Natural killer cell (primary cell): ENCODE results near the gene TNP1. TPM values are rescaled to one million over a fixed set of nuclear protein-coding genes. Genes with fewer than 3 reads are reported as not detected.

Experiments used
- ATAC-seq, 3 donors: fragments of 150-1000 bp in 2 of 3; fragments of 200-7000 bp in 1 of 3; cut with Tn5 transposase; 1 replicate in 1 of 3; 2 replicates in 2 of 3; pipeline ENCODE4 v1.10.0; 2021; ENCODE audit warnings: mild to moderate bottlenecking in 2 of 3, moderate library complexity in 2 of 3
- DNase-seq, 2 donors: peaks; one replicate each; pipeline versions ENCODE4 v3.0.0 to v3.0.0-alpha.2; 2013 to 2021; ENCODE audit warnings: mixed read lengths in 1 of 2
- H3K27ac ChIP-seq: one replicate; pipeline ENCODE4 v1.5.1; 2013; ENCODE audit warnings: mild to moderate bottlenecking, low read length
- H3K27me3 ChIP-seq: one replicate; pipeline ENCODE4 v1.6.1; 2013; ENCODE audit warnings: low read length; ENCODE audit not compliant: control insufficient read depth, insufficient read depth
- H3K36me3 ChIP-seq: one replicate; pipeline ENCODE4 v1.6.1; 2013; ENCODE audit warnings: low read length; ENCODE audit not compliant: control insufficient read depth, insufficient read depth
- H3K4me1 ChIP-seq: one replicate; pipeline ENCODE4 v1.6.1; 2013; ENCODE audit warnings: low read length; ENCODE audit not compliant: control insufficient read depth, insufficient read depth
- H3K4me3 ChIP-seq: one replicate; pipeline ENCODE4 v1.5.1; 2013; ENCODE audit warnings: low read length
- H3K9me3 ChIP-seq: one replicate; pipeline ENCODE4 v1.6.1; 2013; ENCODE audit warnings: low read length; ENCODE audit not compliant: control insufficient read depth, insufficient read depth
- H3K27ac Mint-ChIP-seq, 2 donors: one replicate each; pipeline ENCODE4 v1.8.0; 2022; ENCODE audit warnings: mild to moderate bottlenecking in 2 of 2, mixed read lengths in 2 of 2, moderate library complexity in 1 of 2
- H3K27me3 Mint-ChIP-seq, 2 donors: one replicate each; pipeline ENCODE4 v1.8.0; 2022; ENCODE audit warnings: low read depth in 2 of 2, mixed read lengths in 2 of 2
- H3K36me3 Mint-ChIP-seq: one replicate; pipeline ENCODE4 v1.8.0; 2022; ENCODE audit warnings: mixed read lengths
- H3K4me1 Mint-ChIP-seq, 2 donors: one replicate each; pipeline ENCODE4 v1.8.0; 2022; ENCODE audit warnings: mixed read lengths in 2 of 2
- H3K4me3 Mint-ChIP-seq: one replicate; pipeline ENCODE4 v1.8.0; 2022; ENCODE audit warnings: mild to moderate bottlenecking, moderate library complexity, mixed read lengths
- H3K9me3 Mint-ChIP-seq, 2 donors: one replicate each; pipeline ENCODE4 v1.8.0; 2022; ENCODE audit warnings: mixed read lengths in 2 of 2
- CTCF ChIP-seq: fragments of 200-600 bp; IDR thresholded peaks from one replicate; pipeline ENCODE4 v1.8.0; 2022; ENCODE audit warnings: antibody characterized with exemption
- WGBS: methylation state at CpG from one replicate; pipeline ENCODE4 v1.1.7; 2013; ENCODE audit warnings: missing lambda C conversion rate; ENCODE audit not compliant: insufficient coverage; 5-methylcytosine and 5-hydroxymethylcytosine counted together
- intact Hi-C: fragments of 100-400 bp; cut with micrococcal nuclease; formaldehyde crosslinking; loops from one replicate; pipeline ENCODE4 v1.14.2; 2022
- total RNA-seq, 4 donors: library from RNA; stranded (reverse); fragments of 120-200 nt in 1 of 4; gene quantifications; one replicate each; pipeline versions ENCODE4 v1.2.3 to v1.2.4, GENCODE V29; 2013 to 2022

Gene TNP1
- total RNA-seq, 3 donors from 2014 or later (not counting 1 experiment from before 2014, with no cell fraction given), result not detected

GRCh38 chr2:216897561-216898203 lies 37.8 kb upstream of the TNP1 start:
- peaks cover 2 to 3% of the 10 kb centered on the region in 2 donors for H3K9me3 Mint-ChIP-seq
- no peak overlapping the region for H3K4me3 Mint-ChIP-seq
- H3K27ac Mint-ChIP-seq, result no peak overlapping the region
- intact Hi-C loops, result no loop called here
- DNase-seq (no peak), ATAC-seq (no peak)
- peaks cover 0 to 4% of the 10 kb centered on the region in 2 donors for H3K27me3 Mint-ChIP-seq
- no peaks in the 10 kb centered on the region for H3K36me3 Mint-ChIP-seq
- WGBS, result 88% methylated on average over 1 of the region's 2 CpGs
- TF ChIP-seq CTCF, result no peak
- Histone ChIP-seq H3K4me1 (no peaks in the 10 kb centered on the region), H3K4me3 (no peak overlapping the region), H3K27me3 (no peaks in the 10 kb centered on the region), H3K27ac (no peak overlapping the region), H3K9me3 (peaks cover 11% of the 10 kb centered on the region), H3K36me3 (no peaks in the 10 kb centered on the region)
- H3K4me1 Mint-ChIP-seq, result peaks cover 0 to 4% of the 10 kb centered on the region in 2 donors

GRCh38 chr2:216890138-216890537 lies 30.3 kb upstream of the TNP1 start:
- no peak for ATAC-seq
- Mint-ChIP-seq H3K36me3 (no peaks in the 10 kb centered on the region), H3K4me1 (no peaks in the 10 kb centered on the region), H3K4me3 (no peak overlapping the region), H3K9me3 (no peaks in the 10 kb centered on the region), H3K27me3 (peaks cover 0 to 9% of the 10 kb centered on the region in 2 donors), H3K27ac (no peak overlapping the region)
- Histone ChIP-seq H3K27ac (no peak overlapping the region), H3K27me3 (no peaks in the 10 kb centered on the region), H3K4me3 (no peak overlapping the region), H3K9me3 (no peaks in the 10 kb centered on the region), H3K4me1 (no peaks in the 10 kb centered on the region), H3K36me3 (no peaks in the 10 kb centered on the region)
- no peak for TF ChIP-seq CTCF
- no peak for DNase-seq
- intact Hi-C loops, result no loop called here
- WGBS, result no CpG with 5 or more reads among the region's 2 CpGs

- 85% methylated on average over 8 of the region's 8 CpGs for WGBS
- DNase-seq, result no peak
- Histone ChIP-seq H3K36me3 (no peaks in the 10 kb centered on the region), H3K27ac (no peak overlapping the region), H3K9me3 (no peaks in the 10 kb centered on the region), H3K4me3 (no peak overlapping the region), H3K27me3 (no peaks in the 10 kb centered on the region), H3K4me1 (no peaks in the 10 kb centered on the region)
- H3K27ac Mint-ChIP-seq, result no peak overlapping the region
- TF ChIP-seq CTCF, result no peak
- no peak overlapping the region for H3K4me3 Mint-ChIP-seq
- intact Hi-C loops, result no loop called here
- no peak for ATAC-seq
- peaks cover 0 to 9% of the 10 kb centered on the region in 2 donors for H3K27me3 Mint-ChIP-seq
- H3K36me3 Mint-ChIP-seq, result no peaks in the 10 kb centered on the region
- no peaks in the 10 kb centered on the region for H3K4me1 Mint-ChIP-seq
- H3K9me3 Mint-ChIP-seq, result no peaks in the 10 kb centered on the region
Observed at GRCh38 chr2:216888887-216889622, 29.2 kb upstream of the TNP1 start.
